HG03108 (cell line): ENCODE measurements around the gene DRC7.

Source experiments
- ATAC-seq: cut with Tn5 transposase; IDR thresholded peaks from one replicate; pipeline ENCODE4 v1.9.1; 2021; ENCODE audit warnings: moderate library complexity; ENCODE audit not compliant: unreplicated experiment

Gene DRC7

GRCh38 chr16:57694725-57695679, at the start of gene DRC7:
Gene DRC7, plus strand, starts transcription at chr16:57694806. Its CDS starts 3,144 bp downstream, at chr16:57697950.
- ATAC-seq, result no peak

GRCh38 chr16:57645169-57645568, 49.4 kb upstream of the DRC7 start:
- no peak for ATAC-seq

GRCh38 chr16:57645691-57646387, 48.8 kb upstream of the DRC7 start:
- no peak for ATAC-seq

GRCh38 chr16:57646388-57647039, 48.1 kb upstream of the DRC7 start:
- ATAC-seq, result no peak

GRCh38 chr16:57647136-57647875, 47.3 kb upstream of the DRC7 start:
- no peak for ATAC-seq

- no peak for ATAC-seq
Measured at GRCh38 chr16:57648125-57648524, 46.5 kb upstream of the DRC7 start.

GRCh38 chr16:57648581-57649442, 45.8 kb upstream of the DRC7 start:
- ATAC-seq, result peak; percentile 58

- no peak for ATAC-seq
Measured at GRCh38 chr16:57649443-57649751, 45.2 kb upstream of the DRC7 start.

GRCh38 chr16:57649846-57650245, 44.8 kb upstream of the DRC7 start:
- no peak for ATAC-seq

- no peak for ATAC-seq
Measured at GRCh38 chr16:57651344-57652333, 43.0 kb upstream of the DRC7 start.

GRCh38 chr16:57652695-57653471, 41.7 kb upstream of the DRC7 start:
- ATAC-seq, result no peak

GRCh38 chr16:57653936-57654335, 40.7 kb upstream of the DRC7 start:
- no peak for ATAC-seq

- no peak for ATAC-seq
Measured at GRCh38 chr16:57656342-57656955, 38.2 kb upstream of the DRC7 start.

GRCh38 chr16:57657228-57657627, 37.4 kb upstream of the DRC7 start:
- no peak for ATAC-seq

- no peak for ATAC-seq
Measured at GRCh38 chr16:57658130-57658877, 36.3 kb upstream of the DRC7 start.

GRCh38 chr16:57658878-57659674, 35.5 kb upstream of the DRC7 start:
- ATAC-seq, result no peak
